Activated effector memory CD4-positive, alpha-beta T cell treated with anti-CD3 and anti-CD28 coated beads, Interleukin-2, amount 50 U/mL, for 16 hours (primary cell): ENCODE results near the gene TPPP2.
"Not testable (repeated sequence)": the region's sequence is repeated elsewhere in the genome, so short reads cannot be mapped to it uniquely, and the experiment has no call there.

Experiments used
- DNase-seq: peaks from one replicate; pipeline ENCODE4 v3.0.0-alpha.2; 2020

TPPP2 gene

DNA sequence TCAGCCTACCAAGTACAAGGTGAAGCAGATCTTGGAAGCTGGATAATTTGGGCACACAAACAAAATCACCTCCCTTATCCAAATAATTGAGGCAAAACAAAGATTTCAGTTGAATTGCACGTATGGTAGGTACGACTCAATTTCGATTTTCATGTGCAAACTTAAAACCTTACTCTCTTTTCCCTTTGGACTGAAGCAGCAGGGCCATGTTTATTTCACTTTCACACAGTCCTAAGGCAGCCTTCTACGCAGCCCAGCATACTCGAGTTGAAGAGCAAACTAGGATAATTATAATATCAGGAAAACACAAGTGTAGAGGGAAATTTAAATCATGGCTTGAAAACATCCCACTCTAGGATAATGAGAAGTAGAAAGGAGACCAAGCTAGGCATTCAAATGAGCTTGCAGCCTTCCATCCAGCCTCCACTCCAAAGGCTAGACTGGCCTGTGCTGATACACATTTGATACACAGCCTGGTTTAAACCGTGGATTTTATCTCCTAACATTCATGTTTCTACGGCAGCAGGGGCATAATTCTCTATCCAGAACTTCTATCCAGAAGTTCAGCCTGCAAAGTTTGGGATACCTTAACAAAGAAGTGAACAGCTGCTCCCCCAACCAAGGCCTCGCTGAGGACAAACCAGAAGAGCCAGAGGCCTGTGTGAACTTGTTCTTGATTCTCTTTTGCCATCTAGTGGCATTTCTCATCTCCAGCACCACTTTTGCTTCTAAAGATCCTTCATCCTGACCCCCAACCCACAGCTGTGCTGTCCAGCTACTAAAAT is 9.8 kb downstream of the TPPP2 start:
- DNase-seq = no peak

GRCh38 chr14:21040370-21040925 is 10.4 kb downstream of the TPPP2 start:
- DNase-seq = no peak

- not testable (repeated sequence) for DNase-seq
Measured at GRCh38 chr14:21040941-21041340, 10.9 kb downstream of the TPPP2 start.

- DNase-seq = no peak
Measured at GRCh38 chr14:21041676-21042433, 11.8 kb downstream of the TPPP2 start, which contains the start of gene RNASE7. Gene RNASE7 (plus strand): TSS chr14:21042362. CDS start chr14:21042993, 631 bp downstream.

DNA sequence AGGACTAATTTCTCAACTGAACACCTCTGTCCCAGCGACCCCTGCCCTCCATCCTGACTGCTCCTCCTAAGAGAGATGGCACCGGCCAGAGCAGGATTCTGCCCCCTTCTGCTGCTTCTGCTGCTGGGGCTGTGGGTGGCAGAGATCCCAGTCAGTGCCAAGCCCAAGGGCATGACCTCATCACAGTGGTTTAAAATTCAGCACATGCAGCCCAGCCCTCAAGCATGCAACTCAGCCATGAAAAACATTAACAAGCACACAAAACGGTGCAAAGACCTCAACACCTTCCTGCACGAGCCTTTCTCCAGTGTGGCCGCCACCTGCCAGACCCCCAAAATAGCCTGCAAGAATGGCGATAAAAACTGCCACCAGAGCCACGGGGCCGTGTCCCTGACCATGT is 12.9 kb downstream of the TPPP2 start:
- DNase-seq = no peak

- no peak for DNase-seq
Measured at GRCh38 chr14:21043387-21043973, 13.5 kb downstream of the TPPP2 start.

DNA sequence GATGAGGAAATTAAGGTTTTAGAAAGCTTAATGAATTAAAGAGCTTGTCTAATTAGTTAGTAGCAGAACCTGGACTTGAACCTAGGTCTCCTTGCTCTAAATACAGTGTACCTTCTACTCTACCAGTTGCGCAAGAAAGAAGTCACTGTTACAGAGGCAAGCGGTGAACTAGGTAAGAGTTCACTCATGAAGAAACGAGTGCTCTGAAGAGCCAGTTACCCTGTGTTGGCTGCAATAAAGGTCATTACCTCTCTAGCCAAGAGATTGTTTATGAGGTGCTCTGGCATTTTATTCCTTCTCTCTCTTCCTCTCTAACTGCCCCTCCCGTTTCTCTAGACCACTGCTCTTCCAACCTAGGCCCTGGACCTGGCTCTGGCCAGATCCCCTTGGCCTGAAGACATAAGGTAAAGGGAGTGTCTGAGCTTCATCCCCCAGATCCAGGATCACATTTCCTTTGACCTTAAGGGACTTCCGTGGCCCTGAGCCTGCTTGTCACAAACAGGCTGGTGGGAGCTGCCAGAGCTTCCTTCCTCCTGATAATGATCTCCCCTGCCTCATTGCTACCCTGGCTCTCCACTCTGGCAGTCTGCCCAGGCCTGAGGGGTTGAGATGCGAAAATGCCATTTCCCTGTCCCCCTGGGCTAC is 14.1 kb downstream of the TPPP2 start:
- DNase-seq = peak; percentile 66

GRCh38 chr14:21047378-21047781 is 17.4 kb downstream of the TPPP2 start:
- DNase-seq = no peak

DNA sequence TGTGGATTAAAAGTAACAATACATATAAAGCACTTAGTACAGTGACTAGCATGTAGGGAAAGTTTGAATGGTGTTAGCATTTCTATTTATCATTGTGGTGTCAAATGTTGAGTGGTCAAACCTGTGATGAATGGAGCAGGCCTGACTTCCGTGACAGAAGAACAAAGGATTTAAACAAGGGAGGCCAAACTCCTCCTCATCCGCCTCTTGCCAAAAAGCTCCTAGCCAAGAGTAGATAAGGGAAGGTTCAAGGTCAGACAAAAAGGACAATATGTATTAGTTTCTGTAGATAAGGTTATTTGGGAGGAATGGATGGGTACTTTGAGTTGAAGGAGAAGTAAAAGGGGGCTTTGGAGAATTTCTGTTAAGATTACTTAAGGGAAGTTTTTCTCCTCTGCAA is 18.6 kb downstream of the TPPP2 start:
- DNase-seq = no peak

GRCh38 chr14:21049271-21049673 is 19.3 kb downstream of the TPPP2 start:
- no peak for DNase-seq

DNA sequence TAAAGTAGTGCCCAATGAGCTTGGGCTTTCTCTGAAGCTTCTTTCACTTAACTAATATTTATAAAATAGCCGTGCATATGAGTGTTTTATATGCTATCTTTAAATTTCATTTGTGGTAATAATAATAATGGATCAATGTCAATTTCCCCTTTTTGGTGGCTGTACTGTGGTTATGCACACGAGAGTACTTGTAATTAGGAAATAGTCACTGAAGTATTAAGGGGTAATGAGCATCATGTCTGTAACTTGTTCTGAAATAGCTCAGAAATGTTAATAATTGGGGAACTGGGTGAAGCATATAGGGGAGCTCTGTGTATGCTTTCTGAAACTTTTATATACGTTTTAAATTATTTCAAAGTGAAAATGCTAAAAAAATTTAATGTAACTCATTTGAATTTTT is 20.6 kb downstream of the TPPP2 start:
- DNase-seq = no peak

GRCh38 chr14:21053184-21054122 is 23.4 kb downstream of the TPPP2 start:
- no peak for DNase-seq

- no peak for DNase-seq
Measured at GRCh38 chr14:21054123-21054767, 24.2 kb downstream of the TPPP2 start.

- DNase-seq = no peak
Measured at GRCh38 chr14:21054768-21055145, 24.7 kb downstream of the TPPP2 start.

DNA sequence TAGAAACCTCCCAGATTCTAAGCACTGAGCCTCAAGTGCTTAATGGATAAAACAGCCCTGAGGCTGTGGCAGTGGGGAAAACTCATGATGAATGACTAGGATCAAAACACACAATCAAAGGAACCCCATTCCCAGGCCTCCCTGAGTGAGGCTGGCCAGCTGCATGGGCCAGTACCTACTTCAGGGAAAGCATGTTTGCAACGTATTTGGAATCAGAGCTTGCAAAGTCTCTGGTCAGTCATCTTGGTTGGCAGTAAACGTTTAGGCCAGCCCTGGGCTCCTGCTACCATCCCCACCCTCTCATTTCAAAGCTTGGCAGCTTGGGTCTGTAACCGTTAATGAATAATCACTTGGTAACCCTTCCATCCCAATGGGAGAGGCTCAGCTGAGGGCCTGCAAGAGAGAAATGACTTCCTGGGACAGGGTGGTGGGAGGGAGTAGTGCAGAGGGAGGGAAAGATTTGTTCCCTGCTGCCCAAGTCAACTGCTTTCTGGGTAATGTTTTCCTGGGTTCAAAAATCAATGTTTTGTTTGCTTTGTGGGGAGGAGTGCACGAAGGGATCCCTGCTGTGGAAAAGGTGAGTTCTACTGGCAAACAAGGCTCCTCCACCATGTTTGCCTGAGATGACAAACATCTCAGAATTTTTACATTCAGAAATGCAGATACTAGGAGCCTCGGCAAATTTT is 25.6 kb downstream of the TPPP2 start:
- DNase-seq = no peak

- DNase-seq = no peak
Measured at GRCh38 chr14:21056520-21057163, 26.6 kb downstream of the TPPP2 start.

DNA sequence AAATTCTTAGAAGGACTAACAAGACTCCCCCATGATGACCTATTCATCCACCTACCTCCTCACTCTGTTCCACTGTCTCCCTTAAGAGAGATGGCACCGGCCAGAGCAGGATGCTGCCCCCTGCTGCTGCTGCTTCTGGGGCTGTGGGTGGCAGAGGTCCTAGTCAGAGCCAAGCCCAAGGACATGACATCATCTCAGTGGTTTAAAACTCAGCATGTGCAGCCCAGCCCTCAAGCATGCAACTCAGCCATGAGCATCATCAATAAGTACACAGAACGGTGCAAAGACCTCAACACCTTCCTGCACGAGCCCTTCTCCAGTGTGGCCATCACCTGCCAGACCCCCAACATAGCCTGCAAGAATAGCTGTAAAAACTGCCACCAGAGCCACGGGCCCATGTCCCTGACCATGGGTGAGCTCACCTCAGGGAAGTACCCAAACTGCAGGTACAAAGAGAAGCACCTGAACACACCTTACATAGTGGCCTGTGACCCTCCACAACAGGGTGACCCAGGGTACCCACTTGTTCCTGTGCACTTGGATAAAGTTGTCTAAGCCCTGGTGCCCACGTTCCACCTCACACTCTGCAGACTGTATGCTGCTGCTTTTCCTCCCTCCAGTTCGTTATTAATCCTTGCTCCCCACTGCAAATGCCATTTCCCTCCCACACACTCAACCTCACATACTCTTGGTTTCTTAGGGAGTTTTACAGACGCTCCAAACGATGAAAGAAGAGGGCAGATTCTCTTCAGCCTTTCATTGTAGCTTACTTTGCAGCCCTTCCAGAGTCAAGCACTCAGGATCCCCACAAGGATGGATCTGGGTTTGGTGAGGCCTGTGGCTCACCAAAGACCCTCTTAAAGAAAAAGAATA is 28.0 kb downstream of the TPPP2 start, which contains the start of gene RNASE8:
Gene RNASE8 (plus strand): TSS at position 20 of the 873 bp plus-strand sequence. CDS start 71 bp downstream, at position 91.
- no peak for DNase-seq

- no peak for DNase-seq
Measured at GRCh38 chr14:21058903-21059302, 28.9 kb downstream of the TPPP2 start.
